ENCODE measurements around the gene ZNF385D. TPM values are rescaled to one million over a fixed set of nuclear protein-coding genes. Genes with fewer than 3 reads are reported as not detected.
"Not testable (repeated sequence)": the region's sequence is repeated elsewhere in the genome, so short reads cannot be mapped to it uniquely, and the experiment has no call there.

ZNF385D gene
- total RNA-seq, 1 donor from 2014 or later, result 0.79 TPM

- DNase-seq (ENCODE audit: low read depth, low spot score), result no peak
Observed at GRCh38 chr3:21390856-21391255, 360.2 kb downstream of the ZNF385D start.

DNA sequence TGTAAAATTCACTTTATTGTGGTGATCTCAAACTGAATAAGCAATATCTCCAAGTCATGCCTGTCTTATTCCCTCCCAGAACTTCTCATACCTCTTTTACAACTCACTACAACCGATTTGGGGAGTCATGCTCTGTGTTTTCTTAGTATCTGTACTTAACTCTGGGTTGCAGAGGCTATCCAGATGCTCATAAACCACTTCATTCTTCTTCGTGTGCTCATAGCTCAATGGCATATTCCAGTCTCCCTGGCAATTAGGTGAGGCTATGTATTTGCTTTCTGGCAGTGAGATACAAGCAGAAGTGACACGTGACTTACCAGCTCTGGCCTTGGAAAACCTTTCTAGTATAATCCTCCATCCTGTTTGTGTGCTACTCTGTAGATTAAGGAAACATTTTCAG is 360.9 kb downstream of the ZNF385D start:
- no peak for DNase-seq (ENCODE audit: low read depth, low spot score)

- DNase-seq (ENCODE audit: low read depth, low spot score), result not testable (repeated sequence)
Observed at GRCh38 chr3:21387142-21387826, 363.7 kb downstream of the ZNF385D start.

GRCh38 chr3:21378036-21378435 is 373.0 kb downstream of the ZNF385D start:
- not testable (repeated sequence) for DNase-seq (ENCODE audit: low read depth, low spot score)

GRCh38 chr3:21377071-21377769 is 373.8 kb downstream of the ZNF385D start:
- DNase-seq (ENCODE audit: low read depth, low spot score), result no peak

DNA sequence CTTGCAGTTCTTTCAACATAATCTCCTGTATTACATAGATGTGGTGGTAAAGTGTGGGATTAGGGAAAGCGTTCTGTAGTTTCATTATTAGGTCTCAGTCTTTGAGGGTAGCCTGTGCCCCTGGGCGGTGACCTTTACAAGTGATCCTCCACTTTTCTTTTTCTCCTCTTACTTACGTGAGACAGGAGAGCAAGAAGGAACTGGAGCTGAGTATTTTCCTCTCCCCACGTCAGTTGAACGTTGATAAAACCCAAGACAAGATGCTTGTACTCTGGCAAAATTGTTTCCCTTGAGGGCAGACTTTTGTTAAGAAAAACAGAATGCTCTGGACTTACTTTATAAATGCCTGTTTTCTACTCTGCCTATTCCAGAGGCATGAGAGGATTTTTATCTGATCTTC is 378.7 kb downstream of the ZNF385D start:
- no peak for DNase-seq (ENCODE audit: low read depth, low spot score)
